Activated naive CD4-positive, alpha-beta T cell treated with anti-CD3 and anti-CD28 coated beads, Interleukin-2, amount 50 U/mL, for 24 hours (primary cell): Measurements from ENCODE around the gene AKT1.

Experiments used
- H3K27ac Mint-ChIP-seq: one replicate; pipeline ENCODE4 v1.8.0; 2021; ENCODE audit warnings: mild to moderate bottlenecking, mixed read lengths
- H3K27me3 Mint-ChIP-seq: one replicate; pipeline ENCODE4 v1.8.0; 2021; ENCODE audit warnings: mixed read lengths
- H3K36me3 Mint-ChIP-seq: one replicate; pipeline ENCODE4 v1.8.0; 2021; ENCODE audit warnings: mixed read lengths
- H3K4me1 Mint-ChIP-seq: one replicate; pipeline ENCODE4 v1.8.0; 2021; ENCODE audit warnings: mixed read lengths
- H3K4me3 Mint-ChIP-seq: one replicate; pipeline ENCODE4 v1.8.0; 2021; ENCODE audit warnings: mild to moderate bottlenecking, mixed read lengths
- H3K9me3 Mint-ChIP-seq: one replicate; pipeline ENCODE4 v1.8.0; 2021; ENCODE audit warnings: mixed read lengths

AKT1 gene

DNA sequence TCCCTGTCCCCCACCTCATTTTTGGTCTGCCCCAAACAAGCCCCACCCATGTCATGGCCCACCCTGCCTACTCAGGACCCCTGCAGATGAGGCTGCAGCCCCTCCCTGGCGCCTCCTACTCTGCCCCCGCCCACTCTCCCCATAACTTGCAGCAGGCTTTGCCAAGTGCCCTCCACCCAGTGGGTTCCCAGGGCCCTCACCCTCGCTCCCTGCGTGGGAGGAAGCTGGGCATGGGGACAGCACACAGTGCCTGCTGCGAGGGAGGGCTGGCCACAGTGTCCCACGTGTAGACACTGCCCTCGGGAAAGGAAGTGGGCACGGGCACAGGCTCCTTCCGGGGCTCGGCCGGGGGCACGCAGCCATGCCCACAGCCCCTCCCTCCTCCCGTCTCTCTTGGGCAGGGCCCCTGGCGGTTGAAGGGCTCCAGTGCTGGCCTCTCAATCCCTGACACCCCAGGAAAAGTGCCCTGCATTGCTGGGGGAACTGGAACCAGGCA is 9.4 kb downstream of the AKT1 start:
- no peak overlapping the region for H3K4me3 Mint-ChIP-seq
- peaks cover 16% of the 10 kb centered on the region for H3K4me1 Mint-ChIP-seq
- H3K27ac Mint-ChIP-seq = no peak overlapping the region

DNA sequence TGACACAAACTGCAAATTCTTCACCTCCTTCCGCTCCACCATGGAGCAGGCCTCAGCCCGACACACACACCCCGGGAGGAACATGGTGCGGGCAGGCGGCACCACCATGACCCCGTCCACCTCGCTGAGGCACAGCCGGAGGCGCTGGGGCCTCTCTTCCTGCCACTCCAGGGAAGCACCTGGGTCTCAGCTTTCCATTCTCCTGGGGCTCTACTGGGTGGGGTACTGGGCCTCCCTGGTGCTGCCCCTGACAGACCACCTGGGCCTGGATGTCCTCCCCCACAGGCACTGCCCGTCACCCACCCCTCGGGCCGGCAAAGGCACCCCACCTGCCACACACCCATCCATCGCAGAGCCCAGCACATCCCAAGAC is 9.9 kb downstream of the AKT1 start:
- Mint-ChIP-seq H3K27me3 (no peaks in the 10 kb centered on the region), H3K9me3 (no peaks in the 10 kb centered on the region), H3K4me1 (peaks cover 16% of the 10 kb centered on the region), H3K27ac (peak overlapping the region; percentile 41), H3K4me3 (no peak overlapping the region), H3K36me3 (no peaks in the 10 kb centered on the region)

More for the DNA sequence above, 9.4 kb downstream of the AKT1 start:
- H3K27me3 Mint-ChIP-seq = no peaks in the 10 kb centered on the region
- H3K9me3 Mint-ChIP-seq = no peaks in the 10 kb centered on the region
- H3K36me3 Mint-ChIP-seq = no peaks in the 10 kb centered on the region

- H3K4me1 Mint-ChIP-seq = peaks cover 16% of the 10 kb centered on the region
- no peaks in the 10 kb centered on the region for H3K27me3 Mint-ChIP-seq
- no peak overlapping the region for H3K4me3 Mint-ChIP-seq
- peak overlapping the region; percentile 30 for H3K27ac Mint-ChIP-seq
- H3K36me3 Mint-ChIP-seq = no peaks in the 10 kb centered on the region
- no peaks in the 10 kb centered on the region for H3K9me3 Mint-ChIP-seq
Measured at GRCh38 chr14:104784846-104785707, 10.5 kb downstream of the AKT1 start.

DNA sequence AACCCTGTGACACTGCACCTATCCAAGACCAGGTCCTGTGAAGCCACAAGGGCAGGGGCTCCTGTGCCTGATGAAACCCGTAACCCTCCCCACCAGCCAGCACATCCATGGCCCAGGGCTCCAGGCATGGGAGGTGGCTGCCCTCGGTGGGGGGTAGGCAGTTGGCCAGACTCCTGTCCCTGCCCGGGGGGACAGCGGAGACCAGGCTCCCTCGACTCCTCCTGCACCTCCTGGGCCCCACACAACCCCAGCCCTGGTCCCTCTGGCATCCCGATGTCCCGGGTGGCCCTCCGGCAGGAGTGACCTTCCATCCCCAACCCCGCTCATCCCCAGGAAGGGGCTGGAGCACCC is 11.4 kb downstream of the AKT1 start:
- Mint-ChIP-seq H3K4me1 (peaks cover 10% of the 10 kb centered on the region), H3K9me3 (no peaks in the 10 kb centered on the region), H3K27me3 (no peaks in the 10 kb centered on the region), H3K4me3 (no peak overlapping the region), H3K27ac (no peak overlapping the region), H3K36me3 (no peaks in the 10 kb centered on the region)

DNA sequence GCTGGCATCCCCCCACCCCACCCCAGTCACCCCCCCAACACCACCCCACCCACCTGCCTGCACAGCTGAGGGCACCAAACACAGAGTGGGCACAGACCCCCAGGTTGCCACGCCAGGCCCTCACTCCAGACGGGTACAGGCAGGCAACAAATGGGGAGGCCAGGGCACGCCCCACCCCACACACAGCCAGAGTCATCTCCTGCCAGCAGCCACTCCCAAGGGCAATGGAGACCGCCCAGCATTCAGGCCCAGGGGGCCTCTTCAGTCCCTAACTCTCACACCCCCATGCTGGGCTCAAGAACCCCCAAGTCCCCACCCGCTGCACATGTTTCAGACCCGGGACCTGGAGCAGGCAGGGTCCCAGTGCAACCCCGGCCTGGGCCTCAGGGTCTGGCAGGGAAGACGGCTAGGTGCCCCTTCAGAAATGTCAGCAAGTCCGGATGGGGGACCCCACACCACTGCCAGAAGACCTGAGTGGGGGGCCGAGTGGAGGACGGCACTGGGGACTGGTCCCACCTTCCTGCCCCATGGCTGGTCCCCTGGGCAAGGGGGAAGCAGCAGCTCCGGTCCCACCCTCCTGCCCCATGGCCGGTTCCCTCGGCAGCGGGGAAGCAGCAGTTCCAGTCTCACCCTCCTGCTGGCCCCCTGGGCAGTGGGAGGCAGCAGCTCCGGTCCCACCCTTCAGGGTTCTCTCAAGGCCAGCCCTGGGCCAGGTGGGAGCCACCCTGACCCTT is 11.9 kb downstream of the AKT1 start:
- H3K27ac Mint-ChIP-seq = no peak overlapping the region
- no peaks in the 10 kb centered on the region for H3K9me3 Mint-ChIP-seq
- H3K27me3 Mint-ChIP-seq = no peaks in the 10 kb centered on the region
- no peaks in the 10 kb centered on the region for H3K36me3 Mint-ChIP-seq
- peaks cover 10% of the 10 kb centered on the region for H3K4me1 Mint-ChIP-seq
- no peak overlapping the region for H3K4me3 Mint-ChIP-seq

DNA sequence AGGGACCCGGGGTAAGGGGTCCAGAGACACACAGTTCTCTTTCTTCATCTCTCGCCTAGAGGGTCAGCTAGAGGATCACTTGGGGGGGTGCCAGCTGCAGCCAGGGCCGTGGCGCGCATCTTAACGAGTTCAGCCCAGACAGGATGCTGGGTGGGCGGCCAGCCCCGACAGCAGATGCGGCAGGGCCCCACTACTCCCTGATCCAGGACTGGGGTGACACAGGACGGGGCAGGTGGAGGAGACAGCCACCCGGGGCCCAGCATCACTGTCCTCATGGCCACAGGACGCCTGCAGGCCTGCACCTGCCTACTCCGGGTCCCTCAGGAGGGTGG is 12.8 kb downstream of the AKT1 start:
- Mint-ChIP-seq H3K9me3 (no peaks in the 10 kb centered on the region), H3K36me3 (no peaks in the 10 kb centered on the region), H3K27ac (no peak overlapping the region), H3K4me1 (peaks cover 4% of the 10 kb centered on the region), H3K4me3 (no peak overlapping the region), H3K27me3 (no peaks in the 10 kb centered on the region)

DNA sequence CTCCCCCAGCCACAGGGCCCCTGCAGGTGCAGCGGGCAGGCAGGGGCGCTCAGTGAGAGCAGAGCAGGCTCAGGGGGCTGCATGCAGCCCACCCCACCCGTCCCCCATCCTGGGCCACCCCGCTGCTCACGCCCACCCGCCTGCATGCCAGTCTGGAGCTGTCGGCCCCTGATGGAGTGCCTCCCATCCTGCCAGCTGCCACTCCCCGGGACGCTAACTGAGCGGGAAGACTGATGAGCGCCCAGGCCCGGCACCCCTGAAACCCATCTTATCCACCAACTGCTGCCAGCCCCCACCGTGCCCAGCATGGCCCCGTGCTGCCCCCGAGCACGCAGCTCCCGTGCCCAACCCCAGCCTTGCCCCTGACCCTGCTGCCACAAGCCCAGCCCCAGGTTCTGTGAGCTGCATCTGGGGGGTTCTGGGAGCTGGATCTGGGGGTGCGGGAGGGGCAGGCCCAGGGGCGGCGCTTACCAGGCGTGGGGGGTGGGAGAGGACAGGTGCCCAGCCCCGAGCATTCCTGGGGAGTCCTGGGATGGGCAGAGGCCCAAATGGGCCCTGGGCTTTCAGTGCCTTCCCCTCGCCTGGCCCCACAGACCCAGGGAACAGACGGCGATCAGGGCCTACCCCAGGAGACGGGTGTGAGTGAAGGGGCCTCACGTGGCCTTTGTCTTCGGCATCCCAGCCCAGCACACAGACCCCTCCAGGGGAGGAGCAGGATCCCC is 13.3 kb downstream of the AKT1 start:
- Mint-ChIP-seq H3K27me3 (no peaks in the 10 kb centered on the region), H3K36me3 (no peaks in the 10 kb centered on the region), H3K27ac (no peak overlapping the region), H3K4me3 (no peak overlapping the region), H3K9me3 (no peaks in the 10 kb centered on the region), H3K4me1 (peaks cover 4% of the 10 kb centered on the region)

GRCh38 chr14:104781271-104782077 is 14.1 kb downstream of the AKT1 start:
- no peak overlapping the region for H3K4me3 Mint-ChIP-seq
- no peaks in the 10 kb centered on the region for H3K36me3 Mint-ChIP-seq
- H3K9me3 Mint-ChIP-seq = no peaks in the 10 kb centered on the region
- no peaks in the 10 kb centered on the region for H3K27me3 Mint-ChIP-seq
- H3K27ac Mint-ChIP-seq = no peak overlapping the region
- H3K4me1 Mint-ChIP-seq = no peaks in the 10 kb centered on the region

DNA sequence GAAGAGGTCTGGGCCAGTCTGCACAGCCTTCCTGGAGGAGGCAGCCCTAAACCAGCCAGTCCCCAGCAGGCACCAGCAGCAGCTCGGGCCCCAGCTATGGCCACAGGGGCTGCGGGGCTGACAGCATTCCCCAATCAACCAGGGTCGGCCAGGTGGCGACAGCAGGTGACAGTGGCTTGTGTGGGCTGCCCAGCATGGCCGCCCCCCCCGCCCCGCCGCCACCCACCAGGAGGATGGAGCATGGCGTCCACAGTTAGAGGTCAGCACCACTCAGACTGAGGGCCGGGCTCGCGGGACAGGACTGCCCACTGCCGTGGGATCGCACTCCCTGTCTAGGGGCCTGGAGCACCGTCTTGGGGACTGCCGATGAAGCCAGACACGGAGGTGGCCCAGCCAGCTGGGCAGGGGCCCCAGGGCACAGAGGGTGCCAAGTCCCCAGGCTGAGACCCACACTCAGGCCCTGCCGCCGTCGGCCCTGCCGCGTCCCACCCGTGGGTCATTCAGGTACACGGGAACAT is 15.0 kb downstream of the AKT1 start:
- Mint-ChIP-seq H3K4me3 (no peak overlapping the region), H3K27ac (peak overlapping the region; percentile 35), H3K9me3 (no peaks in the 10 kb centered on the region), H3K27me3 (no peaks in the 10 kb centered on the region), H3K4me1 (no peaks in the 10 kb centered on the region), H3K36me3 (no peaks in the 10 kb centered on the region)

DNA sequence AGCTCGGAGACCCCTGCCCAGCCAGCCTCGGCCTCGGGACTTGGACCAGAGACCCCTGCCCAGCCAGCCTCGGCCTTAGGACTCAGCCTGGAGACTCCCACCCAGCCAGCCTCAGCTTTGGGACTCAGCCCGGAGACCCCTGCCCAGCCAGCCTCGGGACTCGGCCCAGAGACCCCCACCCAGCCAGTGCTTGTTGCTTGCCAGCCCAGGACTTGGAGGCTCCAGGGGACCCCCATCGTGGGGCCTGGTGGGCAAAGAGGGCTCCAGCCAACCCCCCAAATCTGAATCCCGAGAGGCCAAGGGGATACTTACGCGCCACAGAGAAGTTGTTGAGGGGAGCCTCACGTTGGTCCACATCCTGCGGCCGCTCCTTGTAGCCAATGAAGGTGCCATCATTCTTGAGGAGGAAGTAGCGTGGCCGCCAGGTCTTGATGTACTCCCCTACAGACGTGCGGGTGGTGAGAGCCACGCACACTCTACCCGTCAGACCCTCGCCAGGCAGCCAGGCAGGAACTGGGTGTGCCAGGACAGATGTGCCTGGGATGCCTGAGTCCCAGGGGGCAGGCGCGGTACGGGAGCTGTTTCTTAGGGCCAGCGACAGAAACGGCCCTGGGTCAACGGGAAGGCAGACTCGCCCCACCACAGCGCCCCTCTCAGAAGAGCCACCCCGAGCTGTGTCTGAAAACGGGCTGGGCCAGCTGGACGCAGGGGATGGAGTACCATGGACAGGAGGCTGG is 15.6 kb downstream of the AKT1 start:
- Mint-ChIP-seq H3K9me3 (no peaks in the 10 kb centered on the region), H3K27ac (no peak overlapping the region), H3K4me3 (no peak overlapping the region)

DNA sequence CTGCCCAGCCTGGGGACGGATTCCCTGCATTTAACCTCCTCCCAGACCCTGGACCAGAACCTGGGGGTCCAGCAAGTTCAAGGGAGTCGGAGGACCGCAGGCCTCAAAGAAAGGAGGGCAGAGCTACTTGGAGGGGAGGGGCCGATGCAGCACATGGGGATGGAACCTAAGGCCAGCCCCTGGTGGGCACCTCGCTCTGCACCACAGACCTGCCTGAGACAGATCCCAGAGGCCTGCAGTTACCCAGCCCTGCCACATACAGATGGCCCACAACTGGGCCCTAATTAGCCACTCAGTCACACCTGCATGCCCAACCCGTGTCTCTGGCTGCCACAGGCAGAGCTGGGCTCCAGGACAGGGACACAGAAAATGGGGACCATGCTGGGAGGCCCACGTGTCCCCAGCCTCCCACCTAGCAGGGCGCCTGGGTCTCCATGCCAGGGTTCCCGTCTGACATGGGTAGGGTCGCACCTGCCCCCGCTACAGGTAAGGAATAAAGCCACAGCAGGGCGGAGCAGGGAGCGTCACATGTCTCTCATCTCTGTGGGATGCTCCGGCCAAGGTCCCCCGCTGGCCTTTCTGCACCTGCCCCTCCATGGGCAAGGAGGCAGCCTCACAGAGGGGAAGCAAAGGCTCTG is 16.7 kb downstream of the AKT1 start:
- Mint-ChIP-seq H3K36me3 (no peaks in the 10 kb centered on the region), H3K9me3 (no peaks in the 10 kb centered on the region), H3K4me3 (no peak overlapping the region), H3K4me1 (no peaks in the 10 kb centered on the region), H3K27ac (no peak overlapping the region), H3K27me3 (no peaks in the 10 kb centered on the region)

More for the DNA sequence above, 15.6 kb downstream of the AKT1 start:
- H3K27me3 Mint-ChIP-seq = no peaks in the 10 kb centered on the region
- H3K4me1 Mint-ChIP-seq = no peaks in the 10 kb centered on the region
- no peaks in the 10 kb centered on the region for H3K36me3 Mint-ChIP-seq

DNA sequence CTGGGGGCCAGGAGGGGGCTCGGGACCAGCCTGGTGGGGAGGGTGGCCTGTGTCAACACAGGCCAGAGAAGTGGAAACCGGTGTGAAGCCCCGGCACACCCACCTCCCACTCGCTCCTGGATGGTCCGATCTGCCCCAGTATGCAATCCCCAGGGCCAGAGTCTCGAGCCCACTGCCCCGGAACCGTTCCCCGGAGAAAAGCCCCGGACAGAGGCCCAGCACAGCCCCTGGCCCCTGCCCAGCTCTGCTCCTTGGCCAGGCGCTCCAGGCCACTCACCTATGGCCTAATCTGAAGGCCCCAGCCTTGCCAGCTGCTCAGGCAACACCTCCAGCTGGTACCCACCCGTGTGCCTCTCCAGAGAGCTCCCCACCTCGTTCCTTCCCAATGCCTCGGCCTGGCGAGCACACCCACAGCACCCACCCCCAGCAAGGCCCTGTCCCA is 17.7 kb downstream of the AKT1 start:
- Mint-ChIP-seq H3K36me3 (no peaks in the 10 kb centered on the region), H3K9me3 (no peaks in the 10 kb centered on the region), H3K27ac (no peak overlapping the region), H3K27me3 (no peaks in the 10 kb centered on the region), H3K4me3 (no peak overlapping the region), H3K4me1 (no peaks in the 10 kb centered on the region)

DNA sequence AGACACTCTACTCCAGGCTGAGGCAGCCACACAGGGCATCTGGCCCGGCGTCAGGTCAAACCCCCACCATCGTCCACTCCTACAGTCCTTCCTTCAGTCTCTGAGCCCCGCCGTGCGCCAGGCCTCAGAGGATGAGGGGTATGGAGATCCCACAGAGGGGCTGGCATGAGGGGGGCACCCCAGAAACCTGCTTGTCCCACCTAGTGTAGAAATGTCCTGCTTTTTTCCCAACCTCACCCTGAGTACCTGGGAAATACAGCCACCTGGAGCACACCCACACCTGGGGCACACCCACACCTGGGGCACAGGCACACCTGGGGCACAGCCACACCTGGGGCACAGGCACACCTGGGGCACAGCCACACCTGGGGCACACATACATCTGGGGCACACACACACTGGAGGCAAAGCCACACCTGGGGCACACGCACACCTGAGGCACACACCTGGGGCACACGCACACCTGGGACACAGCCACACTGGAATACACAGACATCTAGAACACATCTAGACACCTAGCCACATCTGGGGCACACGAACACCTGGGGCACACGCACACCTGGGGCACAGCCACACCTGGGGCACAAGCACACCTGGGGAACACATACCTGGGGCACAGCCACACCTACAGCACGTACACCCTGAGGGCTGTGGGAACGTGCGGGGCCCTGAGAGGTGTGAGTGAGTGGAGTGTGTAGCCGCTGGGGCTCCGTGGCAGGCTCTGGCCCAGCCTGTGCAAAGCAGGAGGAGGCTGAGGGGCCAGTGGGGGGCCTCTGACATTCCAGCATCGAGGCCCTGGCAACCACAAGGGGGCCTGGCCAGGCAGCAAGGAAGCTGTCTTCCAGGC is 18.4 kb downstream of the AKT1 start:
- Mint-ChIP-seq H3K4me1 (no peaks in the 10 kb centered on the region), H3K27ac (no peak overlapping the region), H3K36me3 (no peaks in the 10 kb centered on the region), H3K27me3 (no peaks in the 10 kb centered on the region), H3K4me3 (no peak overlapping the region), H3K9me3 (no peaks in the 10 kb centered on the region)
